MM.1S (cell line): ENCODE measurements around the gene TBX19.

Source experiments
- EZH2 ChIP-seq: fragments of 300-600 bp; sonication (generic); optimal IDR thresholded peaks from 2 replicates; pipeline ENCODE3; 2017; ENCODE audit warnings: low read depth, mild to moderate bottlenecking, antibody characterized with exemption, low read length, mixed read lengths
- TF ChIP-seq, protein P1 (sequence below): fragments of 300-600 bp; sonication (generic); IDR thresholded peaks from 2 replicates; pipeline ENCODE4 v1.5.1; 2016; ENCODE audit warnings: antibody characterized with exemption, low read length, mixed read lengths

DNA sequence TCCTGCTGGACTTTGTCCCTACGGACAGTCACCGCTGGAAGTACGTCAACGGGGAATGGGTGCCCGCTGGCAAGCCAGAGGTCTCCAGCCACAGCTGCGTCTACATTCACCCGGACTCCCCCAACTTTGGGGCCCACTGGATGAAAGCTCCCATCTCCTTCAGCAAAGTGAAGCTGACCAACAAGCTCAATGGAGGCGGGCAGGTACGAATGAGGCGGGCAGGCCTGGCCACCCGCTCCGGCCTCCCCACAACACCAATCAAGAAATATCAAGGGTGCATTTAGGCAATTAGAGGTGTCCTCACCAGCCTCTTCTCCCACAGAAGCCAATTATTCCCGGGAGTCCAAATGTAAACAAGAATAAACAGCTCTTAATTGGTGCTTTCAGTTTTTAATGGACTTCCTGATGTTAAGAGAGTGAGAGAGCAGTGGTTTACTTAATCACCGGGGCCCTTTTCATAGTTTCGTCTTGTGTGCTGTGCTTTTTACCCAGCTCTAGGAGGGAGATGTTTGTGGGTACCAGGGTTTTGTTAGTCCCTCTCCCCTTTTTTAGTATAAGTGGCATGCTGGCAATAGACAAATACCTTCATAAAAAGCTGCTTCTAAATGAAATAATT, 10.7 kb downstream of the TBX19 start:
- TF ChIP-seq, protein P1, sequence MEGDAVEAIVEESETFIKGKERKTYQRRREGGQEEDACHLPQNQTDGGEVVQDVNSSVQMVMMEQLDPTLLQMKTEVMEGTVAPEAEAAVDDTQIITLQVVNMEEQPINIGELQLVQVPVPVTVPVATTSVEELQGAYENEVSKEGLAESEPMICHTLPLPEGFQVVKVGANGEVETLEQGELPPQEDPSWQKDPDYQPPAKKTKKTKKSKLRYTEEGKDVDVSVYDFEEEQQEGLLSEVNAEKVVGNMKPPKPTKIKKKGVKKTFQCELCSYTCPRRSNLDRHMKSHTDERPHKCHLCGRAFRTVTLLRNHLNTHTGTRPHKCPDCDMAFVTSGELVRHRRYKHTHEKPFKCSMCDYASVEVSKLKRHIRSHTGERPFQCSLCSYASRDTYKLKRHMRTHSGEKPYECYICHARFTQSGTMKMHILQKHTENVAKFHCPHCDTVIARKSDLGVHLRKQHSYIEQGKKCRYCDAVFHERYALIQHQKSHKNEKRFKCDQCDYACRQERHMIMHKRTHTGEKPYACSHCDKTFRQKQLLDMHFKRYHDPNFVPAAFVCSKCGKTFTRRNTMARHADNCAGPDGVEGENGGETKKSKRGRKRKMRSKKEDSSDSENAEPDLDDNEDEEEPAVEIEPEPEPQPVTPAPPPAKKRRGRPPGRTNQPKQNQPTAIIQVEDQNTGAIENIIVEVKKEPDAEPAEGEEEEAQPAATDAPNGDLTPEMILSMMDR: no peak
- no peak for TF ChIP-seq EZH2
